ENCODE measurements around the gene ZCCHC14.
"Not testable (repeated sequence)": the region's sequence is repeated elsewhere in the genome, so short reads cannot be mapped to it uniquely, and the experiment has no call there.

ZCCHC14 gene

GRCh38 chr16:87383505-87384161 lies 109.2 kb downstream of the ZCCHC14 start, which contains the start of gene FBXO31:
Gene FBXO31 (minus strand): TSS chr16:87383776. CDS start chr16:87383744, 32 bp downstream.
- DNase-seq (ENCODE audit: low spot score), result peak; percentile 93

GRCh38 chr16:87382023-87382785 lies 110.6 kb downstream of the ZCCHC14 start:
- peak; percentile 4 for DNase-seq (ENCODE audit: low spot score)

- DNase-seq (ENCODE audit: low spot score), result peak; percentile 34
Measured at GRCh38 chr16:87380881-87381280, 111.9 kb downstream of the ZCCHC14 start.

- no peak for DNase-seq (ENCODE audit: low spot score)
Measured at GRCh38 chr16:87380403-87380802, 112.4 kb downstream of the ZCCHC14 start.

- DNase-seq (ENCODE audit: low spot score), result not testable (repeated sequence)
Measured at GRCh38 chr16:87379312-87379752, 113.5 kb downstream of the ZCCHC14 start.

GRCh38 chr16:87376660-87377059 lies 116.2 kb downstream of the ZCCHC14 start:
- DNase-seq (ENCODE audit: low spot score), result no peak

- DNase-seq (ENCODE audit: low spot score), result no peak
Measured at GRCh38 chr16:87375426-87376135, 117.2 kb downstream of the ZCCHC14 start.

GRCh38 chr16:87374313-87374712 lies 118.5 kb downstream of the ZCCHC14 start:
- no peak for DNase-seq (ENCODE audit: low spot score)

- DNase-seq (ENCODE audit: low spot score), result no peak
Measured at GRCh38 chr16:87372305-87372704, 120.5 kb downstream of the ZCCHC14 start.

- no peak for DNase-seq (ENCODE audit: low spot score)
Measured at GRCh38 chr16:87371261-87371866, 121.5 kb downstream of the ZCCHC14 start.

GRCh38 chr16:87369796-87370719 lies 122.8 kb downstream of the ZCCHC14 start:
- DNase-seq (ENCODE audit: low spot score), result no peak

GRCh38 chr16:87369117-87369765 lies 123.6 kb downstream of the ZCCHC14 start:
- no peak for DNase-seq (ENCODE audit: low spot score)

- no peak for DNase-seq (ENCODE audit: low spot score)
Measured at GRCh38 chr16:87368029-87368770, 124.6 kb downstream of the ZCCHC14 start.

- no peak for DNase-seq (ENCODE audit: low spot score)
Measured at GRCh38 chr16:87367529-87367928, 125.3 kb downstream of the ZCCHC14 start.

- DNase-seq (ENCODE audit: low spot score), result no peak
Measured at GRCh38 chr16:87366930-87367329, 125.9 kb downstream of the ZCCHC14 start.

GRCh38 chr16:87366288-87366687 lies 126.5 kb downstream of the ZCCHC14 start:
- DNase-seq (ENCODE audit: low spot score), result no peak

- DNase-seq (ENCODE audit: low spot score), result no peak
Measured at GRCh38 chr16:87365021-87365713, 127.7 kb downstream of the ZCCHC14 start.

GRCh38 chr16:87363771-87364455 lies 128.9 kb downstream of the ZCCHC14 start:
- peak; percentile 70 for DNase-seq (ENCODE audit: low spot score)
